GM23338 (cell line): ENCODE measurements around the gene PCGF3. TPM values are rescaled to one million over a fixed set of nuclear protein-coding genes. Genes with fewer than 3 reads are reported as not detected.

Experiments used
- CTCF ChIP-seq, 2 experiments: fragments of 200-600 bp in 1 of 2; sonication (generic) in 1 of 2; conservative IDR thresholded peaks; 2 replicates each; pipeline versions ENCODE4 v1.5.1 to v1.6.1; 2016 to 2017; ENCODE audit warnings: antibody characterized with exemption in 2 of 2, low read depth in 2 of 2, mild to moderate bottlenecking in 2 of 2, moderate library complexity in 1 of 2
- JUNB ChIP-seq: IDR thresholded peaks from one replicate; pipeline ENCODE4 v1.6.1; 2016; ENCODE audit warnings: antibody characterized with exemption; ENCODE audit not compliant: unreplicated experiment
- NANOG ChIP-seq: IDR thresholded peaks from 2 replicates; pipeline ENCODE4 v1.6.1; 2016; ENCODE audit warnings: antibody characterized with exemption, borderline replicate concordance
- POLR2AphosphoS5 ChIP-seq: IDR thresholded peaks from 2 replicates; pipeline ENCODE4 v1.6.1; 2016; ENCODE audit warnings: antibody characterized with exemption, low read depth
- STAT1 ChIP-seq: IDR thresholded peaks from one replicate; pipeline ENCODE4 v1.6.1; 2016; ENCODE audit warnings: antibody characterized with exemption; ENCODE audit not compliant: unreplicated experiment
- ZNF462 ChIP-seq: fragments of 250-450 bp; sonication (Bioruptor Pico); IDR thresholded peaks from 2 replicates; pipeline ENCODE4 v1.5.0; 2020; ENCODE audit warnings: mild to moderate bottlenecking, moderate library complexity
- polyA plus RNA-seq: library from polyadenylated mRNA; unstranded; fragments of >200 nt; fragmentation: Nextera tagmentation; extraction: Ambion mirVana; gene quantifications from 2 replicates; pipeline ENCODE4 v1.2.1, GENCODE V29; 2016
- total RNA-seq: library from RNA; depleted of rRNA; stranded (reverse); fragments of >200 nt; shearing (Covaris generic); gene quantifications from 2 replicates; pipeline ENCODE4 v1.2.3, GENCODE V29; 2014

PCGF3 gene
- total and polyA plus RNA-seq, 2 experiments from 2014 or later, result 33.1 to 49.0 TPM

GRCh38 chr4:677431-678293, 28.0 kb upstream of the PCGF3 start (continued):
- TF ChIP-seq ZNF462 (no peak), POLR2AphosphoS5 (no peak; the same call in 1 of the 2 replicates), STAT1 (no peak), CTCF (conservative IDR thresholded peaks at IDR 0.05; ENCODE audit: low read depth in 2 of 2) (no peak), JUNB (no peak), NANOG (no peak)
